ENCODE measurements around the gene RHOH. TPM values are rescaled to one million over a fixed set of nuclear protein-coding genes. Genes with fewer than 3 reads are reported as not detected.

Gene RHOH
- total RNA-seq, 1 donor from 2014 or later, result not detected

DNA sequence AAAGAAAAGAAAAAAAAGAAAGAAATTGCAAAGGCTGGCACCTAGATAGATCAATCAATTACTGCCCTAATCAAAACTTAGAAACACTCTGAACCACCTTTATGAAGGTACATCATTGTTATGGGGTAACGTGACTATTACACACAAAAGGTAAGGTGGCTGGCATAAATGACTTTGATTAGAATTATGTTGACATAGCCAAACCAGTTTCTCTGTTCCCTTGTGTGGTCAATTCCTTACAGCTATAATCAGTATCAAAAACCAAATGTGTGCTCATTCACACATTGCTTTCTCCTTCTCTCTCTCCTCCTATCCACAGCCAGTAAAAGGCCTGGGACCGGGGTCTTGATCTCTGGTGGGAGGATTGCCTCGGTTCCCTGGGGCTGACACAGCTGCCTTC is 48.7 kb downstream of the RHOH start:
- TF ChIP-seq, protein P1, sequence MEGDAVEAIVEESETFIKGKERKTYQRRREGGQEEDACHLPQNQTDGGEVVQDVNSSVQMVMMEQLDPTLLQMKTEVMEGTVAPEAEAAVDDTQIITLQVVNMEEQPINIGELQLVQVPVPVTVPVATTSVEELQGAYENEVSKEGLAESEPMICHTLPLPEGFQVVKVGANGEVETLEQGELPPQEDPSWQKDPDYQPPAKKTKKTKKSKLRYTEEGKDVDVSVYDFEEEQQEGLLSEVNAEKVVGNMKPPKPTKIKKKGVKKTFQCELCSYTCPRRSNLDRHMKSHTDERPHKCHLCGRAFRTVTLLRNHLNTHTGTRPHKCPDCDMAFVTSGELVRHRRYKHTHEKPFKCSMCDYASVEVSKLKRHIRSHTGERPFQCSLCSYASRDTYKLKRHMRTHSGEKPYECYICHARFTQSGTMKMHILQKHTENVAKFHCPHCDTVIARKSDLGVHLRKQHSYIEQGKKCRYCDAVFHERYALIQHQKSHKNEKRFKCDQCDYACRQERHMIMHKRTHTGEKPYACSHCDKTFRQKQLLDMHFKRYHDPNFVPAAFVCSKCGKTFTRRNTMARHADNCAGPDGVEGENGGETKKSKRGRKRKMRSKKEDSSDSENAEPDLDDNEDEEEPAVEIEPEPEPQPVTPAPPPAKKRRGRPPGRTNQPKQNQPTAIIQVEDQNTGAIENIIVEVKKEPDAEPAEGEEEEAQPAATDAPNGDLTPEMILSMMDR (IDR thresholded peaks at IDR 0.05), result no peak
- Mint-ChIP-seq H3K36me3 (ENCODE audit: unreplicated experiment) (no peaks in the 10 kb centered on the region), H3K27ac (ENCODE audit: unreplicated experiment) (no peak overlapping the region), H3K9me3 (ENCODE audit: unreplicated experiment) (no peaks in the 10 kb centered on the region), H3K27me3 (ENCODE audit: unreplicated experiment) (no peaks in the 10 kb centered on the region), H3K4me3 (ENCODE audit: unreplicated experiment) (no peak overlapping the region), H3K4me1 (ENCODE audit: unreplicated experiment) (no peaks in the 10 kb centered on the region)
- no peak for DNase-seq (ENCODE audit: extremely low spot score, unreplicated experiment)

DNA sequence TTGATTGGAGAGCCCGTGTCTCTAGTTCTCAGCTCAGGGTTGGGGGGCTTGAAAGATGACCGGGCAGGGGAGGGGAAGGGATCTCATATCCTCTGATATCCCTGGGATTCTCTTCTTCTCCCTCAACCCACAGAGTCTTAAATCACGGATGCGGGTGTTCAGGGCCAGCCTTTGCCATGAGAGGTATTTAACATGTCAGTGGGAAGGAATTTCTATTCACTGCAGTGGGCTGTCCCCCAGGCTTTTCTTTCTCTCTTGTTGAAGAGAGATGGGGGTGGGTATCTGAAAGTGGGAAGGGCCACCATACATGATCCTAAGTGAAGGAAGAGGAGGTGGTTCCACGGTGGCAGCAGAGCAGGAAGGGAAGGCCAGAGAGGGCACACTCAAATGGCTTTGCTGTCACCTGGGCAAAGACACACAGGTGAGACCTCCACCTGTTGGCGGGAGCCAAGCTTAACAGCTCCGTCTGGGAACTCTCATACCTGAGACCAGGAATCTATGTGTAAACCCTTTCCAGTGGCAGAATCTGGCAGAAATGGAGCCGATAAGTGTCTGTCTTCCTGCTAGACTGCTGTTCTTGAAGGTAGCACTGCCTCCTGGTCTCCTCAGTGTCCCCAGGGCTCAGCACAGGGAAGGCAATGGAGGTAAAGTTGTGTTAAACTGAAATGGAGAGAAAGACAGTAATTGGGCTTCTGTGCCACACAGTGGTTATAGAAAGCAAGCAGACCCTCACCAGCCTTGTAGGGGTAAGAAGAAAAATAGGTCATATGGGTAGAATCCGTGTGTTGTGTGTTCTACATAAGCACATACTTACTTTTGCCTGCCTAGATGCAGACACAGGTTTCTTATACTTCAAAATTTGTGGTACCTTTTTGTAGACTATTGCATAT is 49.4 kb downstream of the RHOH start:
- no peak overlapping the region for H3K27ac Mint-ChIP-seq (ENCODE audit: unreplicated experiment)
- TF ChIP-seq, protein P1 (IDR thresholded peaks at IDR 0.05), result no peak
- H3K9me3 Mint-ChIP-seq (ENCODE audit: unreplicated experiment), result no peaks in the 10 kb centered on the region
- H3K27me3 Mint-ChIP-seq (ENCODE audit: unreplicated experiment), result no peaks in the 10 kb centered on the region
- no peaks in the 10 kb centered on the region for H3K36me3 Mint-ChIP-seq (ENCODE audit: unreplicated experiment)
- H3K4me1 Mint-ChIP-seq (ENCODE audit: unreplicated experiment), result no peaks in the 10 kb centered on the region
- DNase-seq (ENCODE audit: extremely low spot score, unreplicated experiment), result no peak
- no peak overlapping the region for H3K4me3 Mint-ChIP-seq (ENCODE audit: unreplicated experiment)

DNA sequence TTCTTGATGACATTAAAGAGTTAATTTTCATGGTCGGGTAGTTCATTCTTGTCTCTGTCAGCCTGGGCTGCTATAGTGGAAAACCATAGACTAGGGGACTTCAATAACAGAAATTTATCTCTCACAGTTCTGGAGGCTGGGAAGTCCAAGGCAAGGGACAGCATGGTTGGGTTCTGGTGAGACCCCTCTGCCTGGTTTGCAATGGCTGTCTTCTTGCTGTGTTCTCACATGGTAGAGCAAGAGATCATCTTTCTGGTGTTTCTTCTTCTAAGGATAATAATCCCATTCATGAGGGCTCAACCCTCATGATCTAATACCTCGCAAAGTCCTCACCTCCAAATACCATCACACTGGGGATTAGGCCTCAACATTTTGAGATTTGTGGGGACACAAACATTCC is 50.1 kb downstream of the RHOH start:
- Mint-ChIP-seq H3K27ac (ENCODE audit: unreplicated experiment) (no peak overlapping the region), H3K4me1 (ENCODE audit: unreplicated experiment) (no peaks in the 10 kb centered on the region), H3K4me3 (ENCODE audit: unreplicated experiment) (no peak overlapping the region), H3K36me3 (ENCODE audit: unreplicated experiment) (no peaks in the 10 kb centered on the region), H3K27me3 (ENCODE audit: unreplicated experiment) (no peaks in the 10 kb centered on the region), H3K9me3 (ENCODE audit: unreplicated experiment) (no peaks in the 10 kb centered on the region)
- no peak for DNase-seq (ENCODE audit: extremely low spot score, unreplicated experiment)
- TF ChIP-seq, protein P1 (IDR thresholded peaks at IDR 0.05), result no peak

DNA sequence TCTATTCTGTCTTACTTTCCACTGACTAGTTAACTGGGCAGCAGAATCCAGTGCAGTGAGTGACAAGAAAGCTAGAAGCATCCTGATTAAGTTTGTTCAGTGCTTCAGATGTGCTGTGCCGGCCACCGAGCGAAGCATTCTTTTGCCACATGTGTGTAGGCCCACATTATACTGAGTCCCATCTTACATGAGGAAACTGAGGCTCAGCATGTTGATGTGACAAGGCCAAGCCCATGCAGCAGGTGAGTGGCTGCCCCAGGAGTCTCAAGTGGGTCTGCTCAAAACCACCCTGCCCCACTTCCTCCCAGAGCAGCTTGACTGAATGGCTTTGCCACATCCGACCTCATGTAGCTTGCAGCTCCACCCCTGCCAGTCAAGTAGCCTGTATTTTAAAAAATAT is 50.5 kb downstream of the RHOH start:
- Mint-ChIP-seq H3K36me3 (ENCODE audit: unreplicated experiment) (no peaks in the 10 kb centered on the region), H3K4me3 (ENCODE audit: unreplicated experiment) (no peak overlapping the region), H3K9me3 (ENCODE audit: unreplicated experiment) (no peaks in the 10 kb centered on the region), H3K27ac (ENCODE audit: unreplicated experiment) (no peak overlapping the region), H3K4me1 (ENCODE audit: unreplicated experiment) (no peaks in the 10 kb centered on the region), H3K27me3 (ENCODE audit: unreplicated experiment) (no peaks in the 10 kb centered on the region)
- no peak for DNase-seq (ENCODE audit: extremely low spot score, unreplicated experiment)
- TF ChIP-seq, protein P1 (IDR thresholded peaks at IDR 0.05), result no peak

DNA sequence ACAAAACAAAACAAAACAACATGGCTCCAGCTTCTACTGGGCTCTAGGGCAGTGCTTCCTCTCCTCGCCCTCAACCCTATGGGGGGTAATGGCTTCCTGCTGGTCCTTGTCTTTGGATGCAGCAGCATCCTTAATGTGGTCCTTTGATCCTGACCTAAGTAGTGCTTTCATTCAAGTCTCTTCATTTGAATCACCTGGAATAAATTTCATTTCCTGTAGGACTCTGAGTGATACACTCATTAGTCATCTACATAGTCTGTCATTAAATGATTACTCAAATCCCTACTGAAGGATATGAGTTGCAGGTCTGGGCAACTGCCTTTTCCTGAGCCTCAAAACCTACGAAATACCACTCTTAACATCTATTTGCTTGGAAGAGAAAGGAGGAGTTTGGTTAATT is 54.5 kb downstream of the RHOH start:
- DNase-seq (ENCODE audit: extremely low spot score, unreplicated experiment), result no peak
- Mint-ChIP-seq H3K4me1 (ENCODE audit: unreplicated experiment) (peaks cover 25% of the 10 kb centered on the region), H3K4me3 (ENCODE audit: unreplicated experiment) (no peak overlapping the region), H3K27ac (ENCODE audit: unreplicated experiment) (no peak overlapping the region), H3K27me3 (ENCODE audit: unreplicated experiment) (no peaks in the 10 kb centered on the region), H3K9me3 (ENCODE audit: unreplicated experiment) (no peaks in the 10 kb centered on the region), H3K36me3 (ENCODE audit: unreplicated experiment) (no peaks in the 10 kb centered on the region)
- TF ChIP-seq, protein P1 (IDR thresholded peaks at IDR 0.05), result no peak
